Measurements from ENCODE around the gene MBD2. TPM values are rescaled to one million over a fixed set of nuclear protein-coding genes. Genes with fewer than 3 reads are reported as not detected.

The MBD2 gene
- total and polyA plus RNA-seq, 2 of the 8 experiments (the other 6 are each of a cell fraction or from before 2014, with no cell fraction given): 36.2 to 52.7 TPM

DNA sequence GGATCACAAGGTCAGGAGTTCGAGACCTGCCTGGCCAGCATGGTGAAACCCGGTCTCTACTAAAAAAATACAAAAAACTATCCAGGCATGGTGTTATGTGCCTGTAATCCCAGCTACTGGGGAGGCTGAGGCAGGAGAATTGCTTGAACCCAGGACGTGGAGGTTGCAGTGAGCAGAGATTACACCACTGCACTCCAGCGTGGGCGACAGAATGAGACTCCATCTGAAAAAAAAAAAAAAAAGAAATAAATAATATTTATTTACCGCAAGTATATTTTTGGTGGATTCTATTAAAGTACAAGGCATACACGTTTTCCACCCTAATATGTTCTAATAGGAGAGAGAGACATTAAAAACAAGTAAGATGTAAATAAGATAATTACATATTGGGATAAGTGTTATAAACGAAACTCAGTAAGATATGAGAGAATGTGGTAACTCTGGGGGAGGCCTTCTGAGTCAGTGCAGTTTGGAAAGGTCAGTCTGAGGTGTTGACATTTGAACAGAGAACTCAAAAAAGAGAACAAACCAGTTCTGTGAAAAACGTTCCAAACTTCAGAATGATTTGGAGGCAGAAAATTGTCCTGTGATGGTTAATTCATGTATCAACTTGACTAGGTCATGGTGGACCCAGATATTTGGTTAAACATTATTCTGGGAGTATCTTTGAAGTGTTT, 36.1 kb upstream of the MBD2 start:
- no peak overlapping the region for H4K5ac ChIP-seq (ENCODE audit: insufficient read length, low read depth, low read length)
- POLR2A ChIA-PET (ENCODE audit: partially characterized antibody): interaction anchor here (0.5 to 1.3 kb wide), 3 partner anchors 9 to 333 kb away, joined by 3 read pairs; partner anchors contain the start of gene POLI
- no peak overlapping the region for H2BK15ac ChIP-seq (ENCODE audit: low read length)
- H2BK120ac ChIP-seq (replicated peaks; ENCODE audit: low read depth, low read length): no peak overlapping the region
- H3K27ac ChIP-seq (ENCODE audit: low read depth, low read length): no peak overlapping the region
- H4K8ac ChIP-seq (ENCODE audit: extremely low read depth, insufficient read depth, low read length): no peak overlapping the region
- H3K4me3 ChIP-seq (ENCODE audit: extremely low read depth in 1 of 4, insufficient read depth in 2 of 4, low read depth in 3 of 4, low read length in 4 of 4): no peak overlapping the region
- H3K23ac ChIP-seq (ENCODE audit: insufficient read length): no peak overlapping the region
- no peak overlapping the region for H3K4ac ChIP-seq (replicated peaks; ENCODE audit: insufficient read length, low read depth, low read length)
- H2BK12ac ChIP-seq (ENCODE audit: low read depth, low read length): no peak overlapping the region
- no peaks in the 10 kb centered on the region for H3K23me2 ChIP-seq (ENCODE audit: low read depth, low read length)
- no peak overlapping the region for H2BK5ac ChIP-seq (ENCODE audit: low read depth, low read length)
- H3K9ac ChIP-seq (replicated peaks in 1 of 4; ENCODE audit: extremely low read depth in 1 of 4, low read depth in 3 of 4, low read length in 3 of 4): no peak overlapping the region
- H3K18ac ChIP-seq (ENCODE audit: extremely low read depth, low read length): no peak overlapping the region
- no peak overlapping the region for H2AK5ac ChIP-seq (ENCODE audit: low read depth, low read length)
- CTCF ChIA-PET (ENCODE audit: partially characterized antibody): no interaction called here
- 90% methylated on average over 9 of the region's 9 CpGs; no CpG with 5 or more reads in 1 of the 2 experiments for WGBS, 2 experiments (ENCODE audit: extremely low coverage in 1 of 2, insufficient coverage in 1 of 2, insufficient read length in 1 of 2, insufficient replicate concordance in 2 of 2, low coverage in 1 of 2, low lambda C conversion rate in 2 of 2, missing lambda C conversion rate in 1 of 2)
- H3K36me3 ChIP-seq (ENCODE audit: control insufficient read depth in 2 of 4, insufficient read depth in 4 of 4, low read length in 3 of 4): no peaks in the 10 kb centered on the region
- no peak overlapping the region for H3K56ac ChIP-seq (replicated peaks; ENCODE audit: insufficient read length, low read depth, low read length)
- no peak overlapping the region for H3K14ac ChIP-seq (ENCODE audit: insufficient read length)
- no peaks in the 10 kb centered on the region for H3K79me1 ChIP-seq (ENCODE audit: low read depth, low read length)
- H2AFZ ChIP-seq (ENCODE audit: low read length): no peak overlapping the region
- H3K27me3 ChIP-seq (replicated peaks in 1 of 4; ENCODE audit: control insufficient read depth in 3 of 4, extremely low read depth in 1 of 4, insufficient read depth in 3 of 4, low read length in 3 of 4): no peaks in the 10 kb centered on the region
- peaks cover 0 to 4% (median 3%) of the 10 kb centered on the region in 4 experiments; a peak in 3 of 7 replicates for H3K4me1 ChIP-seq (replicated peaks in 1 of 4; ENCODE audit: control insufficient read depth in 3 of 4, insufficient read depth in 4 of 4, low read length in 3 of 4)
- no peaks in the 10 kb centered on the region for H3K79me2 ChIP-seq (ENCODE audit: control insufficient read depth in 1 of 2, insufficient read depth in 2 of 2, low read length in 2 of 2)
- H3K9me3 ChIP-seq (ENCODE audit: insufficient read depth in 2 of 2, low read depth in 1 of 2, low read length in 1 of 2): no peaks in the 10 kb centered on the region
- H3K4me2 ChIP-seq (ENCODE audit: insufficient read depth in 1 of 2, low read depth in 2 of 2, low read length in 2 of 2): no peak overlapping the region
- H4K91ac ChIP-seq (replicated peaks; ENCODE audit: insufficient read length, low read length): no peak overlapping the region
- no peaks in the 10 kb centered on the region for H4K20me1 ChIP-seq (replicated peaks in 1 of 2; ENCODE audit: control insufficient read depth in 1 of 2, insufficient read depth in 2 of 2, low read length in 2 of 2)
- no peak overlapping the region for H2BK20ac ChIP-seq (ENCODE audit: low read length)
- FAIRE-seq (no peak), DNase-seq (ENCODE audit: low read depth in 1 of 2, low spot score in 2 of 2) (no peak)
- no peak for TF ChIP-seq SP1 (IDR thresholded peaks at IDR 0.05; ENCODE audit: low read depth, low read length)
- no peak for TF ChIP-seq RXRA (IDR thresholded peaks at IDR 0.05; ENCODE audit: insufficient read depth, low read depth, low read length)
- TF ChIP-seq TBP (IDR thresholded peaks at IDR 0.05; ENCODE audit: low read depth, low read length): no peak
- TF ChIP-seq SAP30 (IDR thresholded peaks at IDR 0.05; ENCODE audit: insufficient read depth, insufficient replicate concordance, low read length): no peak
- no peak for TF ChIP-seq JUND (IDR thresholded peaks at IDR 0.05; ENCODE audit: low read length)
- TF ChIP-seq SIRT6 (IDR thresholded peaks at IDR 0.05; ENCODE audit: low read length): no peak
- no peak for TF ChIP-seq CTCF (IDR thresholded peaks at IDR 0.05; ENCODE audit: control extremely low read depth in 1 of 3, insufficient read depth in 1 of 3, low read depth in 1 of 3, low read length in 3 of 3)
- TF ChIP-seq MAX (IDR thresholded peaks at IDR 0.05): no peak
- TF ChIP-seq MAFK (IDR thresholded peaks at IDR 0.05; ENCODE audit: low read depth, low read length): no peak
- TF ChIP-seq RNF2 (IDR thresholded peaks at IDR 0.05; ENCODE audit: borderline replicate concordance, low read depth, low read length, missing control alignments, poor library complexity, severe bottlenecking): no peak

Measured in H1 (cell line).